Measurements from ENCODE around the gene TRIM8. TPM values are rescaled to one million over a fixed set of nuclear protein-coding genes. Genes with fewer than 3 reads are reported as not detected.

TRIM8 gene
- total RNA-seq, 1 donor from 2014 or later, result 182 TPM

- no peak overlapping the region for H3K4me3 ChIP-seq (ENCODE audit: low read depth, low read length)
- TF ChIP-seq CTCF (conservative IDR thresholded peaks at IDR 0.05; ENCODE audit: low read depth, low read length), result no peak
- no peak for DNase-seq (ENCODE audit: low read depth)
Observed at GRCh38 chr10:102650655-102651454, 6.6 kb downstream of the TRIM8 start.

- no peak for TF ChIP-seq CTCF (conservative IDR thresholded peaks at IDR 0.05; ENCODE audit: low read depth, low read length)
- no peak overlapping the region for H3K4me3 ChIP-seq (ENCODE audit: low read depth, low read length)
- DNase-seq (ENCODE audit: low read depth), result no peak
Observed at GRCh38 chr10:102651455-102652169, 7.3 kb downstream of the TRIM8 start.

GRCh38 chr10:102652170-102652916, 8.1 kb downstream of the TRIM8 start:
- no peak for TF ChIP-seq CTCF (conservative IDR thresholded peaks at IDR 0.05; ENCODE audit: low read depth, low read length)
- no peak overlapping the region for H3K4me3 ChIP-seq (ENCODE audit: low read depth, low read length)
- no peak for DNase-seq (ENCODE audit: low read depth)

GRCh38 chr10:102653060-102653459, 8.8 kb downstream of the TRIM8 start:
- H3K4me3 ChIP-seq (ENCODE audit: low read depth, low read length), result no peak overlapping the region
- no peak for TF ChIP-seq CTCF (conservative IDR thresholded peaks at IDR 0.05; ENCODE audit: low read depth, low read length)
- DNase-seq (ENCODE audit: low read depth), result no peak

- no peak for TF ChIP-seq CTCF (conservative IDR thresholded peaks at IDR 0.05; ENCODE audit: low read depth, low read length)
- H3K4me3 ChIP-seq (ENCODE audit: low read depth, low read length), result no peak overlapping the region
- DNase-seq (ENCODE audit: low read depth), result no peak
Observed at GRCh38 chr10:102654566-102654965, 10.3 kb downstream of the TRIM8 start.

GRCh38 chr10:102654969-102655368, 10.7 kb downstream of the TRIM8 start:
- TF ChIP-seq CTCF (conservative IDR thresholded peaks at IDR 0.05; ENCODE audit: low read depth, low read length), result no peak
- no peak for DNase-seq (ENCODE audit: low read depth)
- no peak overlapping the region for H3K4me3 ChIP-seq (ENCODE audit: low read depth, low read length)

All from epithelial cell of proximal tubule (primary cell).